GM23248 (cell line): ENCODE measurements around the gene YOD1.

Source experiments
- EZH2 ChIP-seq: fragments of 200-600 bp; sonication (generic); IDR thresholded peaks from 2 replicates; pipeline ENCODE4 v1.6.1; 2018; ENCODE audit warnings: antibody characterized with exemption, mild to moderate bottlenecking; ENCODE audit not compliant: insufficient read depth, poor library complexity, severe bottlenecking
- EZH2phosphoT487 ChIP-seq: fragments of 200-600 bp; sonication (generic); IDR thresholded peaks from 2 replicates; pipeline ENCODE4 v1.6.1; 2018; ENCODE audit warnings: antibody characterized with exemption, moderate library complexity, mild to moderate bottlenecking, low read depth; ENCODE audit not compliant: insufficient read depth

DNA sequence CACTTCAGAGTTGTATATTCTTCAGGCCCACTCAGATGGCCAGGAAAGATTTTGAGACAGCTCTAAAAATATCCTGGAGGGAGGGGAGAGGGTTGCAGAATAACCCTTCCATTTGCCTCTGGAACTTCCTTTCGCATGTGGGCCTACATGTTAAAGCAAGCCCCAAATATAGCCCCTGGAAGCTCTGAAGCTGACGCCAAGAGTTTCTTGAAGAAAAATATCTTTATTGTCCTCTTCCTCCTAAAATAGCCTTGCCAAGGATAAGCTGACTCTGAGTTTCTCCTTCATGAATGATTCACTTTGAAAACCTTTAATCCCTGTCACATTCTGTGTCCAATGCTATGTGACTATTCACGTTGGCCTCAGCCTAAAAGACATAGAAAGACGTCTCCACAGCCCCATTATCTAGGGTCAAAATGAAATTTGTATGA is 24.9 kb downstream of the YOD1 start:
- no peak for TF ChIP-seq EZH2phosphoT487
- TF ChIP-seq EZH2, result no peak
